Heart left ventricle (tissue), 16 donors: ENCODE results near the gene DGKE. TPM values are rescaled to one million over a fixed set of nuclear protein-coding genes. Genes with fewer than 3 reads are reported as not detected.

Experiments used
- ATAC-seq, 4 donors: fragments of 200-7000 bp; cut with Tn5 transposase; one replicate each; pipeline ENCODE4 v1.9.1; 2020 to 2022; ENCODE audit warnings: moderate library complexity in 4 of 4, mild to moderate bottlenecking in 3 of 4, moderate number of reproducible peaks in 1 of 4
- DNase-seq, 5 donors: peaks; one replicate each; pipeline ENCODE4 v3.0.0-alpha.2; 2020
- H3K27ac ChIP-seq, 12 donors: fragments of 200-600 bp; sonication (generic) in 4 of 12; one replicate each; pipeline versions ENCODE4 v1.5.0 to v1.8.0; 2016 to 2022; ENCODE audit warnings: mild to moderate bottlenecking in 2 of 12
- H3K27me3 ChIP-seq, 9 donors: fragments of 200-600 bp; sonication (generic) in 2 of 9; one replicate each; pipeline versions ENCODE4 v1.5.1 to v1.8.0; 2016 to 2022; ENCODE audit warnings: mild to moderate bottlenecking in 3 of 9
- H3K36me3 ChIP-seq, 9 donors: fragments of 200-600 bp; sonication (generic) in 2 of 9; one replicate each; pipeline versions ENCODE4 v1.5.0 to v1.8.0; 2018 to 2022; ENCODE audit warnings: mild to moderate bottlenecking in 2 of 9
- H3K4me1 ChIP-seq, 12 donors: fragments of 200-600 bp; sonication (generic) in 4 of 12; one replicate each; pipeline versions ENCODE4 v1.5.0 to v1.8.0; 2016 to 2022; ENCODE audit warnings: mild to moderate bottlenecking in 3 of 12
- H3K4me3 ChIP-seq, 12 donors: fragments of 200-600 bp; sonication (generic) in 4 of 12; one replicate each; pipeline versions ENCODE4 v1.5.0 to v1.8.0; 2017 to 2022; ENCODE audit warnings: mild to moderate bottlenecking in 9 of 12, moderate library complexity in 4 of 12
- H3K9me3 ChIP-seq, 12 donors: fragments of 200-600 bp; sonication (generic) in 4 of 12; one replicate each; pipeline versions ENCODE4 v1.5.0 to v1.8.0; 2016 to 2022; ENCODE audit warnings: mild to moderate bottlenecking in 1 of 12
- POLR2A ChIP-seq, 2 donors: fragments of 450-650 bp; IDR thresholded peaks; one replicate each; pipeline ENCODE4 v1.6.1; 2017; ENCODE audit warnings: antibody characterized with exemption in 2 of 2, mild to moderate bottlenecking in 2 of 2, moderate library complexity in 2 of 2
- WGBS, 4 donors: extraction: QIAGEN DNeasy Blood & Tissue Kit in 2 of 4; methylation state at CpG; one replicate each; pipeline versions ENCODE4 v1.1.5 to v1.1.7; 2013 to 2018; 5-methylcytosine and 5-hydroxymethylcytosine counted together
- intact Hi-C, 10 donors: fragments of 100-400 bp; cut with DNase I; formaldehyde crosslinking; loops; one replicate each; pipeline versions ENCODE4 v1.11.1 to v1.14.2; 2022
- polyA plus RNA-seq, 2 donors: library from polyadenylated mRNA; stranded (reverse); fragments of 200-250 nt; gene quantifications; one replicate each; pipeline ENCODE4 v1.2.3, GENCODE V29; 2013
- total RNA-seq, 9 donors: library from RNA; depleted of rRNA in 2 of 9; stranded (reverse); fragments of >200 nt in 2 of 9; fragmentation: NEBNext Ultra II Directional in 3 of 9; extraction: Animal tissue kit (Norgen Biotek cat#: 25700) in 3 of 9; gene quantifications; one replicate each; pipeline versions ENCODE4 v1.1.0 to v1.2.4, GENCODE V29; 2016 to 2023
- TF ChIP-seq, protein P1 (sequence below), 12 donors: fragments of 200-600 bp; sonication (generic) in 4 of 12; IDR thresholded peaks; one replicate each; pipeline versions ENCODE4 v1.5.0 to v1.8.0; 2018 to 2022; ENCODE audit warnings: antibody characterized with exemption in 12 of 12, mild to moderate bottlenecking in 5 of 12
- donor health status: ischemic (EF 13 %, LVEDD 7.1; RV severe dilation, severe dysfunction).
- donor health status: healthy with polysubstance abuse.
- donor health status: DM: no; HTN: yes; CAD: no.
- donor health status: DM: no; HTN: no; CAD: no.
- donor health status: ischemic (EF 25% LVEDD 6.9; RV normal size, moderate dysfunction).
- donor health status: ischemic (EF 25% LVEDD 5.7; RV mildly dilated, moderate dysfunction).
- donor health status: healthy.
- donor health status: DM: yes; HTN: yes; CAD: no.
- donor health status: ischemic (EF 35%, LVEDD 5.7; RV mildly dilated, moderate dysfunction).
- donor health status: nonischemic (EF 11% LVEDD 7.7; RV severe dilation, severe dysfunction).
- donor health status: DM: yes; HTN: yes; CAD: no.
- donor health status: PGD.
- donor health status: ischemic (EF 29% LVEDD 5.4; RV normal size, mild dysfunction).
- donor health status: nonischemic (EF 23%, LVEDD 6.1; RV moderate dilation, normal function).

The DGKE gene
- total and polyA plus RNA-seq, 11 donors: 0.96 to 4.1 (median 2.8) TPM

DNA sequence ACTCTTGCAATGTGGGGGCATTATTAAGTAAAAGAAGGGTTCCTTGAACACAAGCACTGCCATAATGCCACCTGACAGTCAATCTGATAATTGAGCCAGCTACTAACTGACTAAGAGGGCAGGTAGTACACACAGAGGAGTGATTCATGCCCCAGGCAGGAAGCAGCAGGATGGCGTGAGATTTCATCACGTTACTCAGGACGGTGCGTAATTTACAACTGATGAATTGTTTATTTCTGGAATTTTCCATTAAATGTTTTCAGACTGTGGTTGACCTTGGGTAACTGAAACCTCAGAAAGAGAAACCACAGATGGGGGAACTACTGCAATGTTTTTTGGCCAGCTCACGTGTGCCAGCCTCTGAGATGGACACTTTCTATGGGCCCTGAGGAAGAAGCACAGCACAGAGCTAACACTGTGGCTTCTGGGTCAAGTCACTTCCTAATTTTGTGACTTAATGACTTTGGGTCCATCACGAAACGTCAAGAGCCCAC, 46.9 kb upstream of the DGKE start:
- 71 to 83% (median 77%) methylated on average over 7 of the region's 7 CpGs for WGBS, 4 donors
- DNase-seq (no peak), ATAC-seq (peak in 2 of 4 donors; percentile 39 to 44)
- no peak overlapping the region for H3K27ac ChIP-seq
- no peaks in the 10 kb centered on the region for H3K27me3 ChIP-seq
- no peak overlapping the region for H3K4me3 ChIP-seq
- intact Hi-C loops: no loop called here
- TF ChIP-seq, protein P1, sequence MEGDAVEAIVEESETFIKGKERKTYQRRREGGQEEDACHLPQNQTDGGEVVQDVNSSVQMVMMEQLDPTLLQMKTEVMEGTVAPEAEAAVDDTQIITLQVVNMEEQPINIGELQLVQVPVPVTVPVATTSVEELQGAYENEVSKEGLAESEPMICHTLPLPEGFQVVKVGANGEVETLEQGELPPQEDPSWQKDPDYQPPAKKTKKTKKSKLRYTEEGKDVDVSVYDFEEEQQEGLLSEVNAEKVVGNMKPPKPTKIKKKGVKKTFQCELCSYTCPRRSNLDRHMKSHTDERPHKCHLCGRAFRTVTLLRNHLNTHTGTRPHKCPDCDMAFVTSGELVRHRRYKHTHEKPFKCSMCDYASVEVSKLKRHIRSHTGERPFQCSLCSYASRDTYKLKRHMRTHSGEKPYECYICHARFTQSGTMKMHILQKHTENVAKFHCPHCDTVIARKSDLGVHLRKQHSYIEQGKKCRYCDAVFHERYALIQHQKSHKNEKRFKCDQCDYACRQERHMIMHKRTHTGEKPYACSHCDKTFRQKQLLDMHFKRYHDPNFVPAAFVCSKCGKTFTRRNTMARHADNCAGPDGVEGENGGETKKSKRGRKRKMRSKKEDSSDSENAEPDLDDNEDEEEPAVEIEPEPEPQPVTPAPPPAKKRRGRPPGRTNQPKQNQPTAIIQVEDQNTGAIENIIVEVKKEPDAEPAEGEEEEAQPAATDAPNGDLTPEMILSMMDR (IDR thresholded peaks at IDR 0.05): no peak
- no peak for TF ChIP-seq POLR2A (IDR thresholded peaks at IDR 0.05)
- H3K4me1 ChIP-seq: peaks cover 0 to 13% (median 0%) of the 10 kb centered on the region in 12 donors
- no peaks in the 10 kb centered on the region for H3K36me3 ChIP-seq
- H3K9me3 ChIP-seq: no peaks in the 10 kb centered on the region

DNA sequence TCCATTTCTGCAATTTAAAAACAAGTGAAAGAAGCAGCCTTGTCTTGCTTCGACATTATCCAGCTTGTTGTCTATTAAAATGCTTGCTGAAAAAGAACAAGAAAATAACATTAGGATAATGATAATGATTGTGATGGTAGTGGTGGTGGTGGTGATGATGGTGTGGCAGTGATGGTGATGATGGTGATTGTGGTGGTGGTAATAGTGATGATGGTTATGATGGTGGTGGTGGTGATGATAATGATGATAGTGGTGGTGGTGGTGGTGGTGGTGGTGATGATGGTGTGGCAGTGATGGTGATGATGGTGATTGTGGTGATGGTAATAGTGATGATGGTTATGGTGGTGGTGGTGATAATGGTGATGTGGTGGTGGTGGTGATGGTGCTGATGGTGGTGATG, 41.7 kb upstream of the DGKE start:
- Histone ChIP-seq H3K27ac (no peak overlapping the region), H3K27me3 (no peaks in the 10 kb centered on the region), H3K4me3 (no peak overlapping the region), H3K4me1 (peaks cover 0 to 4% (median 0%) of the 10 kb centered on the region in 12 donors), H3K9me3 (no peaks in the 10 kb centered on the region), H3K36me3 (no peaks in the 10 kb centered on the region)
- ATAC-seq (no peak), DNase-seq (no peak)
- 94 to 100% (median 97%) methylated on average over 1 of the region's 1 CpG for WGBS, 4 donors
- intact Hi-C loops: no loop called here
- TF ChIP-seq, protein P1 (IDR thresholded peaks at IDR 0.05): no peak
- TF ChIP-seq POLR2A (IDR thresholded peaks at IDR 0.05): no peak

DNA sequence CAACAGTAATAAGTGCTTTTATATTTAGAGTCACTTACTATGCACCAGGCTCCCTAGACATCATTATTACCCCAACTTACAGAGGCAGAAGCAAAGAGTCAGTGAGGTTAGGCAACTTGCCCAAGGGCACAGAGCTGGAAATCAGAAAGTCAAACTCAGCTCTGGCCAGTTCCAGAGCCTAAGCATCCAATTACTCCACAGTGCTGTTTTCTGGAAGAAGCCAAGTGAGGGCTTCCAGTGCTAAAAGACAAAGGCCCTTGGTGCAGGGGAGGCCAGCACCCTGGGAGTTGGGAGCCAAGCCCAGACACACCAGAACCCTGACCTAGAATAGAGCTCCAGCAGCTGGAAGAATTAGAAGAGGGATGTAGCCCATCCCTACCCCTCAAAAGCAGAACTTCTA, 40.4 kb upstream of the DGKE start:
- no peaks in the 10 kb centered on the region for H3K9me3 ChIP-seq
- intact Hi-C loops: no loop called here
- no peaks in the 10 kb centered on the region for H3K27me3 ChIP-seq
- no peak for DNase-seq
- H3K4me3 ChIP-seq: no peak overlapping the region
- no peak overlapping the region for H3K27ac ChIP-seq
- no peak for ATAC-seq
- no peaks in the 10 kb centered on the region for H3K4me1 ChIP-seq
- H3K36me3 ChIP-seq: no peaks in the 10 kb centered on the region
- TF ChIP-seq, protein P1 (IDR thresholded peaks at IDR 0.05): no peak

DNA sequence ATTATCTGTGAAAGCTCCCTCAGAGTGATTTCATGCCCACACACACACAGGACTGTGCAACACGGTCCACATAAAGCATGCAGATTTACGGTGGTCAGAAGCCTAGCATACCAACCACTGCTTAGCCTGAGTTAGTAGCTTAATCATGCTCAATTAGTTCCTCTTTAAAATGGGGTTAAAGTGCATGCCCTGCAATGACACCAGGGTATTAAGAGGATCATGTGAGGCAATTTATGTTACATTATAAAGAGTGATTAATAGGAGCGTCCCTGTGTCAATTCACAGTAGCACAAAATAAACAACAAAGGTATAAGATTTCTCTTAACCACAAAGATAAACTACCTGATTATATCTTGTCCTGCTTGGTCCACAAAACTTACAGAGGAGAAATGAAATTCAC, 40.0 kb upstream of the DGKE start:
- 60 to 83% (median 65%) methylated on average over 3 of the region's 3 CpGs for WGBS, 4 donors
- ATAC-seq: no peak
- no peaks in the 10 kb centered on the region for H3K9me3 ChIP-seq
- H3K4me1 ChIP-seq: no peaks in the 10 kb centered on the region
- H3K4me3 ChIP-seq: no peak overlapping the region
- H3K27me3 ChIP-seq: no peaks in the 10 kb centered on the region
- no peak for TF ChIP-seq POLR2A (IDR thresholded peaks at IDR 0.05)
- TF ChIP-seq, protein P1 (IDR thresholded peaks at IDR 0.05): no peak
- H3K36me3 ChIP-seq: no peaks in the 10 kb centered on the region
- DNase-seq: no peak
- no peak overlapping the region for H3K27ac ChIP-seq
- intact Hi-C loops: no loop called here
